ENCODE results near the gene SORCS1.

- TF ChIP-seq CTCF (IDR thresholded peaks at IDR 0.05; ENCODE audit: insufficient read depth, low read length, poor library complexity, severe bottlenecking) (no peak), EZH2phosphoT487 (conservative IDR thresholded peaks at IDR 0.05; ENCODE audit: low read length) (no peak)
These were observed 327.4 kb downstream of the SORCS1 start for GRCh38 chr10:106836933-106837663.
